Sciatic nerve (tissue), 2 donors: Measurements from ENCODE around the gene OPA1. TPM values are rescaled to one million over a fixed set of nuclear protein-coding genes. Genes with fewer than 3 reads are reported as not detected.
A peak's percentile ranks its signal among the peaks of the same experiment; 100 is the strongest.

ENCODE experiments used
- ATAC-seq: fragments of 200-7000 bp; cut with Tn5 transposase; one replicate; pipeline ENCODE4 v1.9.1; 2020; ENCODE audit warnings: mild to moderate bottlenecking, moderate library complexity
- DNase-seq: peaks from one replicate; pipeline ENCODE4 v3.0.0-alpha.2; 2020; ENCODE audit warnings: low spot score
- intact Hi-C: fragments of 100-400 bp; cut with DNase I; formaldehyde crosslinking; loops from one replicate; pipeline ENCODE4 v1.14.2; 2022
- total RNA-seq: library from RNA; stranded (reverse); fragmentation: NEBNext Ultra II Directional; extraction: Animal tissue kit (Norgen Biotek cat#: 25700); gene quantifications from one replicate; pipeline ENCODE4 v1.2.1, GENCODE V29; 2021
- donor health status: DM: no; HTN: no; CAD: no.
- donor health status: DM: no; HTN: no; CAD: no.

Gene OPA1
- total RNA-seq, 1 donor from 2014 or later = 67.7 TPM

- no peak for ATAC-seq
- no peak for DNase-seq
- intact Hi-C loops = no loop called here
Measured at GRCh38 chr3:193637831-193638230, 44.8 kb downstream of the OPA1 start.

- no peak for ATAC-seq
- intact Hi-C loops = no loop called here
- DNase-seq = no peak
Measured at GRCh38 chr3:193638833-193639232, 45.8 kb downstream of the OPA1 start.

GRCh38 chr3:193640165-193640715 is 47.2 kb downstream of the OPA1 start:
- intact Hi-C loops = no loop called here
- DNase-seq (no peak), ATAC-seq (no peak)

DNA sequence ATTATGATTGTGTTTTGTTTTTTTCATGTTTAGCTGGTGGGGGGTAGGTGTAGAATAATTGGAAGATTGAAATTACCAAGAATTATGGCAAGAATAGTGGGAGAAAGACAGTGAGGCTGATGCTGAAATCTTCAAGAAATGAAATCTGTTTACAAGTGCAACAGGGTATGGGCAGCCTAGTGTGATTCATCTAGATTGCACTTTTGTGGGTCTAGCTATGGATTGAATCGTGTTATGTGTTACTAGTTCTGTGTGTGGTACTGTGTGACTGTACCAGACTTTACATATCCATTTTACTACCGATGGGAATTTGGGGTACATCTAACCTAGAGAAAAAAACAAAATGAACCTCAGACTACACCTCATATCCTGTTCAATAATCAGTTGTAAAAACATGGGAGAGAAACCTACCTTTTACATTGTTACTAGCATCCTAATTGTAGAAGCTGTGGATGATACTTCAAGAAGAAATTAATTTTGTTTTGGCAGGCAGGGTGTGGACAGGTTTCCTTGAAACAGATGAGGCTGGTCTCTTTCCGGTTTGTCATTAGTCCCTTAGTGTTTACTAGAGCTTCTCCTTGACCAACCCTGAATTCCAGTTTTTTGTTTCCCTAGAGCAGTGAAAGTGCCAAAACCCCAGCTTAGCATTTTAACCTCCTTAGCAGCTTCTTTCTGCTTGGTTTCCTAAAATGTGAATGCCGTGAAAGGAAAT is 47.9 kb downstream of the OPA1 start:
- intact Hi-C loops = no loop called here
- DNase-seq = no peak
- ATAC-seq = no peak

- no peak for DNase-seq
- intact Hi-C loops = no loop called here
- ATAC-seq = no peak
Measured at GRCh38 chr3:193641440-193641775, 48.4 kb downstream of the OPA1 start.

- intact Hi-C loops = no loop called here
- no peak for ATAC-seq
Measured at GRCh38 chr3:193645806-193646205, 52.8 kb downstream of the OPA1 start.

GRCh38 chr3:193648542-193649076 is 55.6 kb downstream of the OPA1 start:
- ATAC-seq (no peak), DNase-seq (no peak)
- intact Hi-C loops = no loop called here

More at GRCh38 chr3:193645806-193646205, 52.8 kb downstream of the OPA1 start:
- no peak for DNase-seq

DNA sequence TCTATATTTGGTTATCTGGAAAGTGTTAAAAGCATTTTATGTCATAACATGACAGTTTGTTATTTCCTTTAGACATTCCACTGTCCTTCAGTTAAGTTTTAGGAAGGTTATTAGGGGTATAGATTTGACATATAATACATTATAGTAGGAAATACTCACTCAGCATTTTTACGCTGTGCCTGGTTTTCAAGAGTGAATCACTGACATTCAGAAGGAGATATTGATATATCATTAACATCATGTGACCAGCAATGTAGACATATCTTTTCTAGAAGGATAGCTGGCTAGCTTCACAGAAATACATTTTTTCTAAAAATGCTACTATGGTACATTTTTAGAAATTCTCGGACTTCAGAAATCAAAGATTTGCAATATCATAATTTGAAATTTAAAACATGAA is 57.6 kb downstream of the OPA1 start:
- no peak for ATAC-seq
- intact Hi-C loops = no loop called here
- no peak for DNase-seq

- ATAC-seq (peak; percentile 30), DNase-seq (no peak)
- intact Hi-C loops = no loop called here
Measured at GRCh38 chr3:193655831-193656433, 62.9 kb downstream of the OPA1 start.

DNA sequence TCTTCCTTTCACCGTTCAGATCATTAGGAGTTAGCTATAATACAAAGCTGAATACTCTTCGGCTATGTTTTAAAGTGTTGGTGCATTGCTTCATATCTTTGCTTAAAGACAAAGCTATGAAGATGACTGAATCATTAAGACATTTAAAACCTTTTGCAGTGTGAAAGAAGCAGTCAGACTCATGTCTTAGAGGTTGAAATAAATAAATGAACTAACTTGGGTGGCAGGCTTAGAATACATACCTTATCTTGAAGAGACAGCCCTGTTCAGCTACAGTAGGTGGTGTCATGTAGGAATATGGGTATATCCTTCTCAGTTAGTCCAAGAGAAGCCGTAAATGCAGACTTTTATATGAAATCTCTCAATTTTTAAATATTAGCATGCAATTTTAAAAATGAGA is 63.4 kb downstream of the OPA1 start:
- intact Hi-C loops = no loop called here
- ATAC-seq = no peak
- DNase-seq = no peak

DNA sequence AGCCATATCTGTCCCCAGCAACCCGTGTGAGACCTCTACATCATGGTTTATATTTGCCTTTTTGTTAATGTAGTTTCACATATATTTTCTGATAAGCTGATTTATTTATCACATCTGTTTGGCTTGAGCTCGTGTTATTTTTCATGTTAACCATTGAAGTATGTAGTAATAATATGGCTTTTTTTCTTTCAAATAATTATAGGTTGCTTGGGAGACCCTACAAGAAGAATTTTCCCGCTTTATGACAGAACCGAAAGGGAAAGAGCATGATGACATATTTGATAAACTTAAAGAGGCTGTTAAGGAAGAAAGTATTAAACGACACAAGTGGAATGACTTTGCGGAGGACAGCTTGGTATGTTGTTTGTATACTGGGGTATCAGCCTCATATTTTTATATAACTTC is 63.9 kb downstream of the OPA1 start:
- intact Hi-C loops = no loop called here
- no peak for ATAC-seq
- DNase-seq = no peak

DNA sequence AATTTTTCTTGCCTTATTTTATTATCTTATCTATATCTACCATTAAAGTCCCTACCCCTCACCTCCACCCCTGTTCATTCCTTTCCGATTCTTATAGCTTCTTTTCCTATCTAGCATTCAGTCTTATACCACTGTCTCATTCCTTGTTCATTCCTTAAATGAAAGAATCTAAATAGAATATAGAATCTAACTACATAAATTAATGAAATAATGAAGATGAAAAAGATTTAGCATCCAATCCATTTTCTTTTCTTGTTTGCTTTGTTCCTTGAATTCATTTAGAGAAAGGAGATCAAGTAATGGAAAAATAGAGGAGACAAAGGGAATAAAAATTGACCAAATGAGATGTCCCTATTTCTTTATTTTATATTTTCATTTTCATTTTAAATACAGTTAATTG is 67.2 kb downstream of the OPA1 start:
- intact Hi-C loops = no loop called here
- ATAC-seq = no peak
- no peak for DNase-seq

- DNase-seq = no peak
- ATAC-seq = no peak
- intact Hi-C loops = no loop called here
Measured at GRCh38 chr3:193660698-193661411, 67.8 kb downstream of the OPA1 start.

DNA sequence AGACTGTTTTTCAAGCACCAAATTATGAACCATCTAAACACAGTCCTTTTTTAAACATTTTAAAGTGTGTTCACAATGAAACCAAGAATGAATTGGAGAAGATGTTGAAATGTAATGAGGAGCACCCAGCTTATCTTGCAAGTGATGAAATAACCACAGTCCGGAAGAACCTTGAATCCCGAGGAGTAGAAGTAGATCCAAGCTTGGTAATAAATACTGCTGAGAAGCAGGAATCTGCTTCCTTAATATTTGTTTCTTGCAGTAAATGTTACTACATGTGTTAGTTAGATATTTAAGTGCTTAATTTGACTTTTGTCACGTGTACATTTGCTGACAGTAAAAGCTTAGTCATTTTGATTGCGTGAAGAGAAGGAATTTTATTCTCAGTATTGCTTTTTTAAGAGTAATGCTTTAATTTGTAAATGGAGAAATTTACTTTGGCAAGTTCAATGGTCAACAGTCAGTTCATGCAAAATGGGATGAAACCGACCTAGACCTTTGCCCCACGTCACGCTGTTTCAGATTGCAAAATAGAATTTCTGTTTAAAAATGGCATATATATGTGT is 69.8 kb downstream of the OPA1 start:
- no peak for ATAC-seq
- intact Hi-C loops = no loop called here
- no peak for DNase-seq

- DNase-seq = no peak
- intact Hi-C loops = no loop called here
- no peak for ATAC-seq
Measured at GRCh38 chr3:193665370-193665989, 72.5 kb downstream of the OPA1 start.

DNA sequence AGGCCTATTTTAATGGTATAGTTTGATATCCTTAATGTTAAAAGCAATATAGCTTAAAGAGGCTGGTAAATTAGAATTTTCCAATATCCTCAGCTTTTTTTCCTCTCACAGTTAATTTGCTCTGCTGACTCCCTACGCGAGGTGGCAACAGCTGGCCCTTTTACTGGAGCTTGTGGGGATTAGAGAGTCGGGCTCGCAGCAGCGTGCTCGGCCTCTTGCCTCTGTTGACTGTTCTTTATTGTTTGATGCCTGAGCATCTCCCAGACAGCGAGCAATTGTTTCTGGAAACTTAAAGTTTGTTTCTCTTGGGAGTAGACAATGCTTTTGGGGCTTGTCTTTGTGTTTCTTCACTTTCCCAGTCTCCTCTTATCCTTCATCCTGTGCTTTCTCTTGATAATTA is 80.8 kb downstream of the OPA1 start:
- ATAC-seq (no peak), DNase-seq (no peak)
- intact Hi-C loops = no loop called here

DNA sequence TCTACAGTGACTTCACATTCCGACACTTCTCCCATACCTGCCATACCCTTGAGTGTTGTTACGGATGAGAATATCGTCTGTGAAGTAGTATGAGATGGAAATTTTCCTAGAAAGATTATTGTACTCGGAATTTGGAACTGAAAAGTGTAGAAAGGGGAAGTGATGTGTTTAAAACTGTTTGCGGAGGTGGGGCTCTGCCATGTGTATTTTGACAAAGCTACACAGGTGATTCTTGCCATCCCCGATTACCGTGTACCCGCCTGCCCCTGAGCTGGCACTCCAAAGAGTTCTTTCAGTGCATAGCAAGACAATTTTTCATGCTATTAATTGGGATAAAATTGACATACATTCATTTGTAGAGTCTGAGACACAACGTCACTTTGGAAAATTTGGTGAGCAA is 81.7 kb downstream of the OPA1 start:
- ATAC-seq (no peak), DNase-seq (no peak)
- intact Hi-C loops = no loop called here

DNA sequence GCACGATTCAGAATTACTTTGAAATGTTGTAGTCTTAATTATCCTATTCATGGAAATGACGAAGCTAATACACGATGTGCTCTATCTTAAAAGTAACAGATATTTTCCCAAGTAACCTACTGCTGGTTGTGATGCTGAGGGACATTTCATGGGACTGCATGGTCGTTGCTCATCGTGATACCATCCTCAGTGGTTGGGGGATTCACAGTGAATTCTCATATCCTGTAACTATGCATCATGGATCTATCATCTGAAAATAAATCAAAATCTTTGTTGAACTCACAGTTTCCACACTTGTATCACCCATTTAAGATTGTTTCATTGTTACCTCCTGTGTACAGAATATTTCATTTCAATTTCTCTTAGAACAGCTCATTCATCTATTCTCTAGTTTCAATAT is 84.7 kb downstream of the OPA1 start:
- ATAC-seq = no peak
- intact Hi-C loops = no loop called here

GRCh38 chr3:193680220-193680619 is 87.2 kb downstream of the OPA1 start:
- intact Hi-C loops = no loop called here
- ATAC-seq (no peak), DNase-seq (no peak)

More for the DNA sequence above, 84.7 kb downstream of the OPA1 start:
- DNase-seq = no peak
